HG03196 (cell line): ENCODE results near the gene CCL11.

Experiments
- ATAC-seq: cut with Tn5 transposase; IDR thresholded peaks from one replicate; pipeline ENCODE4 v1.9.1; 2021; ENCODE audit not compliant: unreplicated experiment

The CCL11 gene

DNA sequence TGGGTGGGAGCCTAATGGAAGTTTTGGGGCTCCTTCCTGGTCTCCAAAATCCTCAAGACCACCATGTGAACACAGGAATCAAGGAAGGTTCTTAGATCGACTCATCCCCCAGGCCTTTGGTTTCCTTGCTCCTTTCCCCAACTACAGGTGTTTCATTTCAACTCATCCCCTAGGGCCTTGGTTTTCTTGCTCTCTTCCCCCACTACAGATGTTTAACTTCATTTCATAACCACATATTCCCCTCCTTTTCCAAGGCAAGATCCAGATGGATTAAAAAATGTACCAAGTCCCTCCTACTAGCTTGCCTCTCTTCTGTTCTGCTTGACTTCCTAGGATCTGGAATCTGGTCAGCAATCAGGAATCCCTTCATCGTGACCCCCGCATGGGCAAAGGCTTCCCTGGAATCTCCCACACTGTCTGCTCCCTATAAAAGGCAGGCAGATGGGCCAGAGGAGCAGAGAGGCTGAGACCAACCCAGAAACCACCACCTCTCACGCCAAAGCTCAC, at the start of gene CCL11:
Gene CCL11 (plus strand): TSS at position 457 of the 507 bp plus-strand sequence. CDS start 67 bp downstream, outside the sequence.
- no peak for ATAC-seq

DNA sequence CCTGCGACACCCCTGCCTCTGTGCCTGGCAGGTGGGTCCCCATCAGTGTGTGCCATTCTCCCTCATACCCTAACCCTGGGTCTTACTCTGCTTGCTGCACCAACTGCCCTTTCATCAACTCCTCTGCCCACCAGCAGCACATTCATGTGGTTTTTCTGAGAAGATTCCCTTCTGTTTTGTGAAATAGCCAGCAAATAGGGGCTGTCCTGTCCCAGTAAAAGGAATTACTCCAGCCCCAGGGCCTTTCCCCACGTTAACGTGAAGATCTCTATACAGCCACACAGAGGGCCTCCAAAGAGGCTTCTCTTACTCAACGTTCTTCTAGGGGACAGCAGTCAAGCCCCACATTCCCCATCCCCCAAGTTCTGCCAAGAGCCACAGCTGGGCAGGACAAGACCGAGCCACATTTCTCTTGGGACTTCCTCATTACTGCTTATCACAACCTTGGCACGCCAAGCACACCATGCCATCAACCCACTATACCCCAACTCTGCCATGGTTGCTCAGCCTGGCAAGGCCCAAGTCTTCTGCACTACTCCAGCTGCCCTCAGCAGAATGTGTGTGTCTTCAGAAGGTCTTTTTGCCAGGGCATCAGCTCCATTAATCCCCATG, 49.2 kb upstream of the CCL11 start:
- ATAC-seq = no peak

DNA sequence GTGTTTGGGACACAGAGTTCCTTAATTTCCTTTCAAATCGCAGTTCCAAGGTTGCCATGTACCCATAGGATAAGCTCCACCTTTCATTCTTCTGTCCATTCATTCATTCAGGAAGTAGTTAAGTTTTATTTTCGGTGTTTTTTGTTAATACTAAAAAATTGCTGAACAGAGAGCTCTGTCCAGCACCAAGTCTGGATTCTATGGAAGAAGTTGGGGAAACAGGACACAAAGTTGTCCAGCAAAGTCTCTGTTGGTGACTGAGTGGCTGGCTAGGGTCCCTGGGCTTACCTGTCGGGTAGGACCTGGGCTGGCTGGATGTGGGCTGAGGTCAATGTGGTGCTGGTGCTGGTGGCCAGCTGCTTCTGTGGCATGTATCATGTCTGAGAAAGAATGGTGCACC, 48.1 kb upstream of the CCL11 start:
- ATAC-seq = no peak

DNA sequence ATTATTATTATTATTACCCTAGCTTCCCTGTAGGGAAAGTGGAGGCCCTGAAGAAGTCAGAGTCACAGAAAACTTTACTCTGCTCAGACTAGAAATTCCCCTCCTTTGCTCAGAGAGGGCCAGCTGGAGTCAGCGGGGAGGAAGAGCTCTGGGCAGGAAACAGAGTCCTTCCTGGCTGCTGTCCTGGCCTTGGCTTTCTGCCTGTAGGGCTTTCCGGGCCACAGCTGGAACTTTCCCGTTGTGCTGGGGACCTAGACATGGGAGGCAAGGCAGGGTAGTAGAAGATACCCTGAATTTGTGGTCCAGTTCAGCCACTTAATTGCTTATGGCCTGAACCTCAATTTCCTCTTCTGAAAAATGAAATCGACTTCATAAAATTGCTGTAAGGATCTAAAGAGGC, 44.5 kb upstream of the CCL11 start:
- ATAC-seq = no peak

DNA sequence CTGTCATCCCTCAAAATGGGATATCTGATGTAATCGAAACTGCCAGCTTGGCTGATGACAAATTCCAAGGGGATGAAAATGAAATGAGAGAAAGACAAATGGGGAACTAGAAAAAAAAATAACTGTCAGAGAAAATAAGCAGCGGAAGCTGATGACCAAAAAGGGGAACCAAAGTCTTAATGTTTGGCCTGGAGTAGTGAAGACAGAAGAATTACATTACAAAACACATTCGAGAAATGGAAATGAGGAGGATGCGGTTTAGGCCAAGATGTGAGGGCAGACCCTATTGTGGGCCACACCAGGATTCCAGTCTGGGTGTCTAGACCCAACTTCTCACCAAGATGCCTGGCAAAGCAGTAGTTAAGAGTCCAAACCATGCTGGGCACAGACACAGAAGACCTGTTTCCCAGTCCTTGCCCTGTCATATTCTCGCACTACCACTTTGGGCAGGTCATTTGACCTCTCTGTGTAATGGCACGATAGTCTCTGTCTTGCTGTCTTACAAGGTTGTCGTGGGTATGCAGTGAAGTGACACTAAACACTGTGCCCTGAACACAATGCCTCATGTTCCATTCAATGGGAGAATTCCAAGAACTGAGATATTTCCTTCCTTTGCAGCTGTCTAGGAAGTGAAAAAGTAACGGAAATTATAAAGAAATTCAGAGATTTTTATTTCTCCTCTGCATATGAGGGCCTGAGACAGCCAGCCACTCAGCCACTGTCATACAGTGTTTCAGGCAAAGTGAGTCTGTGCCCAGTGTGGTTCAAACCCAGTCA, 42.8 kb upstream of the CCL11 start:
- ATAC-seq = no peak

DNA sequence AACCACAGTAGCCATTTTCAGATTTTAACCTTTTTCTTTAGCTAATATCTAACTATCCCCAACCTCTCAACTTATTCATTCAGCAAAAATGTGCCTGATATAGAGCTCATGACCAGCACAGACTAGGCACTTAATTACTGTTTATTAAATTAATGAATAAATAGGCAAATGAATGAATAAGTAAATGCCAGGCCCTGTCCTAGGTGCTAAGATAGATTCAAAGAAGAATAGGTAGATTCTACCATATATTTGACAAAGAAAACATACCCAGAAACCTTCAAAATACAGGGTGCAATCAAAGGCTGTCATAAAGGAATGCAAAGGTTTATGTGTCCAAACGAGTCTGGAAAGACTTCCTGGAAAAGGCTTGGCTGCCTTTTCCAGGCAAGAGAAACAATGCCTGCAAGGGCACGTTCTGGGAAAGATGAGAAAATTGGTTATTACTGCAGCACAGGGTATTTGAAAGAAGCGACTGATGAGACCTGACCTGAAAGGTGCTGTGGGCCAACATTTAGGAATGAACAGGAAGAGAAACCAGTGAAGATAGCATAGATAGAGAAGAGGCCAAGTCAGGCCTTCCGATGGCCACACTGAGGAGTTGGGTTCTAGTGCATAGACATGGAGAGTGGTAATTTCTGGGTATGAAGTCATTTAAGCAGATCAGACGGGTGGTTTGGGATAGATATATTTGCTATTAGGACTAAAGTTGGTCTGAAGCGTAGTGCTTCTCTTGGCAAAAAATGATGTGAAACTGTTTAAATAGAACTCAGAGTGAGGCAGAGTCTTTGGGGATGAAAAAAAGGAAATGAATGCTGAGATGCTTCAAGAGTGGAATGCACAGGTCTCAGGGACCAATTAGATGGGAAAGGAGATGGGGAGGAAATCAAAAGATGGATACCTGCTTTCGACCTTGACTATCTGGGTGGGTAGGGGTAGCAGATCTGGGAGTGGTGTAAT, 41.9 kb upstream of the CCL11 start:
- no peak for ATAC-seq

DNA sequence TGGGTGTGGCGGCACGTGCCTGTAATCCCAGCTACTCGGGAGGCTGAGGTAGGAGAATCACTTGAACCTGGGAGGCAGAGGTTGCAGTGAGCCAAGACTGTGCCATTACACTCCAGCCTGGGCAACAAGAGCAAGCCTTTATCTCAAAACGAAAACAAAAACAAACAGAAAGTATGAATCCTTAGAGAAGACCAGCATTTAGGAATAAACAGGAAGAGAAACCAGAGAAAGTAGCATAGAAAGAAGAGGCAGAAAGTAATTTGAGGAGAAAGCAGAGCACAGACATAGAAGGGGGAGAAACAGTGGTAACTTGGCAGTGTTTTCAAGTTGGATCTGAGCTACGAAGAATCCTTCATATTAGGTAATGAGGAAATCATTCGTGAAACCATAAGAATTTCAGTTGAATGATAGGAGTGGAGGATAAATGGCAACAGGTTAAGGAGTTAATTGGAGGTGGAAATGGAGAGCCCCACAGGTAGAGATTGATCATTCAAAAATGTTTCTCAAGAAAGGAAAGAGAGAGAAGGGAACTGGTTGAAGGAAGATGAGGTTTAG, 40.1 kb upstream of the CCL11 start:
- ATAC-seq = no peak

DNA sequence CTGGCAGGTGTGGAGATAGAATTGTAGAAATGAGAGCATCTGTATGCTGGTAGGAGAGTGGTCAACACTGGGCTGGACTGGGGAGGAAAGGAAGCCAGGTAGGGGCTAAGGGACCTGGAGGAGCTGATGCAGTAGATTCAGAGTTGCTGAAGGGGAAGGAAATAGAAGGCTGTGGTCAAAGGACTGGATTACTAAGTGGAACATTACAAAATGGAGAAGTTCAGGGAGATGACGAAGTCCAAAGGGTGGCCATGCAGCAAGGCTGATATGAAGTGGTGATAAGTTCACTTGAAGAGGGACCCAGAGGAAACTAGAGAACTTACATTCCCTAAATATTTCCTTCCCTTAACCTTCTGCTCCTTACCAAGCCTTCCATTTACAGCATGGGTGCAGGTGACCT, 39.1 kb upstream of the CCL11 start:
- ATAC-seq = no peak

DNA sequence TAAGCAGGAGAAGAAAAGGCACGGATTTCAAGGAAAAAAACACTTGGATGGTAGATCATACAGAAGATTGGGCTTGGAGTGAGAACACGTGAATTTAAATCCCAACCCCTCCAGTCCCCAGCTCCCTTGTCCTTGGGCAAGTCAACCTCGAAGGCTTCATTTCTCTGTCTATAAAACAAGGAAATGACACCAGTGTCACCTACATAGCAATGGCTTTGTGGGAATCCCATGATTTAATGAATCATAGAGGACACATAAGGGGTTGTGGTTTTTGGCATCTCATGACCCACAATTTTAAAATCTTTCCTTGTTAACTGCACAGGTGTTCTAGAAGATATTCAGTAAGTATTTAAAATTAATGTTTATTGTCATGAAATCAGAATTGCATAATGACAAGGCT, 38.7 kb upstream of the CCL11 start:
- ATAC-seq = no peak

DNA sequence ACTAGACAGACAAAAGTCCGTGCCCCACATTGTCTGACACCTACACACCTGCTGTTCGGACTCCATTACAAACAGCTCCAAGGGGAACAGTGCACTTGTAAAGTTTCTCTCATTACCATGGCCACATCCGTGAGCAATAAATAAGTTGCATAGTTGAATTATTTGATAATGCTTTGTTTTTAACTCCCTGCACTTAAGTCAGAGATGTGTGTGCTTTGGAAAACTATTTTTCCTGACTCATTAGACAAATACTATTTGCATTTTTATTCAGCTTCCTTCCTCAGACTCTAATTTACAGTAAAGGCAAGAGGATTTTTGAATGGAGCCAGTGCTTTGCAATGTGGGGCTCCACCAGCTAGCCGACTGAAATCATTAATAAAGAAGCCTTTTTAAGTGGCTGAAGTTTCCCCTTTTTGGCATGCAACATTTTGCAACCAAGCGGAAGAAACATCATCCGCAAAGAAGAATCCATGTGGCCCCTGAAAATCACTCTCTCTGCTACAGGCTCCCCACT, 37.0 kb upstream of the CCL11 start:
- no peak for ATAC-seq

DNA sequence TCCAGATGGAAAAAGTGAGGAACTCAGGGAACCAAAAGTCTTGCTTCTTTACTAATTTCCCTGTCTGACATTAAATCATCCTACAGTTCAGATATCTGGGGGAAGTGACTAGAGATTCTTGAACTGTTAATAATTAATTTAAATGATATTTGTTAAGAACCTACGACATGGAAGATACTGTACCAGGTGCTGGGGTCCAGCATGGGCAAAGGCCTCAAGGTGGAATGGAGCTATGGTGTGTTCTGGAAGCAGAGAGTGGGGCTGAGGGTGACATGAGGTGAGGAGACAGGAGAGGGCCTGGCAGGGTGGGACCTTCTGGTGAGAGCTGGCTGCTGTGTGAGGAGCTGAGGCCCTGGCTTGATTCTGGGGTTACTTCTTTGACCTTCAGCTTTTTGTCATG, 36.5 kb upstream of the CCL11 start:
- no peak for ATAC-seq

DNA sequence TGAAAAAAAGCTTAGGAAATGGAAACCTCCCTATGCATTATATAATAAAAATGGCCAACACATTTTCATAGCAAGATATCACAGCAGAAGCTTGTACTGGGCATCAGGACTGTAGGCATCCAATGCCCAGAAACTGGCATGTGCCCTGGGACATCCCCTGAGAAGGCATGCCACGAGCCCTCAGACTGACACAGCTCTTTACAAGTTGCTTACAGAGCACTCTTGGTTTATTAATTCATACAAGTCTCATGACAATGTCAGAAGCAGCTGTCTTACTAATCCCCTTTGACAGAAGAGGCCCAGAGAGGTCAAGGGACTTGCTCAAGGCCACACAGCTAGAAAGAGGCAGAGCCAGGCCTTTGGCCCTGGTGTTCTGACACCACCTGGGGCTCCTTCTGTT, 36.1 kb upstream of the CCL11 start:
- no peak for ATAC-seq

DNA sequence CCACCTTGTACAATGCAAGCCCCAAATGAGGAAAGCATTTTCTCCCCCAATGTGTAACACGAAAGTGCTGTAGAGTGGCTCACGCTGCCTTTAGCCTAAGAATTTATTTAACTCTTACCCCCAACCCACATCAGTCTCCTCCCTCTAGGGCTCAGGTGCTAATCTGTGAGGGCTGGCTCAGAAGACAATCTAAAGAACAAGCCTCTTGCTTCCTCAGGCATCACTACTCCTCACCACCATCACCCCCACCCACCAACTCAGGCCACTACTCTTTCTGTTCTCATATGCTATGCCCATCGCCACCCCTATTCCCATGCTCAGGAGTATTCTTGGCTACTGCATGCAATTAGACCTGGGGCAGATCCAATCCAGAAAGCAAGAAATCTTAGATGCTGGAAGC, 34.4 kb upstream of the CCL11 start:
- ATAC-seq = no peak

DNA sequence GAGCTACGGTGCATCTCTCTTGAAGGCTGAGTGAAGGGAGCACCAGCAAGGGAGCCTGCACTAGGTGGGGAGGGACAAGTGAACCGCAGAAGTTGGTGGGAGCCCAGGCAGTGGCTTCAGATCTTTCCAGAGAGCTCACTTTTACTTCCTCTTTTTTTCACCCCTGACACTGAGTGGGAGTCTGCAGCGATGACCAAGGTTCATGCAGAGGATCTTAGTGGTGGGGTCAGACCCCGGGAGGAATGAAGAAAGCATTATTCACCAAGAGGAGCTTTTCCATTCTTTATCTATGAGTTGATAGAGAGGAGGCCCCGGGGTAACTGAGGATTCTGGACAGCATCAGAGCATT, 33.5 kb upstream of the CCL11 start:
- no peak for ATAC-seq

DNA sequence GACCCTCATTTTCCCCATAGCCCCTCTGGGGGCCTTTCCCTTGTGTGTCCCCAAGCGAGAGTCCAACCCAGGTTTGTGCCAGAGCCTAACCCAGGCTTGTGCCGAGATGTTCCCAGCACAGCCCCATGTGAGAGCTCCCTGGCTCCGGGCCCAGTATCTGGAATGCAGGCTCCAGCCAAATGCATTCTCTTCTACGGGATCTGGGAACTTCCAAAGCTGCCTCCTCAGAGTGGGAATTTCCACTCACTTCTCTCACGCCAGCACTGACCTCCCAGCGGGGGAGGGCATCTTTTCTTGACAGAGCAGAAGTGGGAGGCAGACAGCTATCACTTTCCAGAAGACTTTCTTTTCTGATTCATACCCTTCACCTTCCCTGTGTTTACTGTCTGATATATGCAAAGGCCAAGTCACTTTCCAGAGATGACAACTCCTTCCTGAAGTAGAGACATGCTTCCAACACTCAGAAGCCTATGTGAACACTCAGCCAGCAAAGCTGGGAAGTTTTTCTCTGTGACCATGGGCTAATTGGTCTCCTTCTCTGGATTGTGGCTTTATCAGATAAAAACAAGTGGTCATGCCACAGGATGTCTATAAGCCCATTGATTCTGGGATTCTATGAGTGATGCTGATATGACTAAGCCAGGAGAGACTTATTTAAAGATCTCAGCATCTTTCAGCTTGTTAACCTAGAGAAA, 33.0 kb upstream of the CCL11 start:
- ATAC-seq = no peak

DNA sequence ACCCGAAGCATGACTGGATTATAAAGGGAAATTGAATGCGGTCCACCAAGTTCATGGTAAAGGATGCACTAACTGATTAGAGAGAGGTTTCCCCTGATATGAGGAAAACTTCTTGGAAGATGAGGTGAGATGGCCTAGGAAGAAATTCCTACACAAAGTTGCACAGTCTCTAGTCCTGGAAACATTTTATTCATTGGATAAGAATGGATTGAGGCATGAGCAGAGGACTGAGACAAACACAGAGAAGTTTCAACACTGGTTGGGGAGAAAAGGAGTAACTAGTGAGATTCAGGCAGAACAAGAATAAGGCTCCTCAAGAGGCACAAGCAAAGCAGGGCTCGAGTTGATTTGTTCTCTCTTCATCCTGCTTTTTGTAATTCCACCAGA, 32.4 kb upstream of the CCL11 start:
- ATAC-seq = no peak

DNA sequence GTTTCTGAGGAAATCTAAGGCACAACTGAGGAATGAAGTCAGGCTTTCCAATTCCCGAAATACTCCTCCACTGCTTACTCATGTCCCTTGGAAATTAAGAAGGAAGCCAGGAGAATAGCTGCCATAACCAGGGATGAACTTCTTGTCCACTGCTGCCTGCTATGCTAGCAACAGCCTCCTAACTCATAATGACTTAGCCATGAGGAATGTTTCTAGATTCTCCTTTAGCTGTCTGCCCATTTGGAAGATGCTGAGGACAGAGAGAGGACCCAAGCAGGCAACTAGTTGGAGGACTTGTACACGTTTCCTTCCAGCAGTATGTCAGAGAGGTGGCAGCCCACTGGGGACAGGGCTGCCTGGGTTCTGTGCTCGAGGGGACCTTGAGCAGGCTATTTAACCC, 31.4 kb upstream of the CCL11 start:
- ATAC-seq = no peak

DNA sequence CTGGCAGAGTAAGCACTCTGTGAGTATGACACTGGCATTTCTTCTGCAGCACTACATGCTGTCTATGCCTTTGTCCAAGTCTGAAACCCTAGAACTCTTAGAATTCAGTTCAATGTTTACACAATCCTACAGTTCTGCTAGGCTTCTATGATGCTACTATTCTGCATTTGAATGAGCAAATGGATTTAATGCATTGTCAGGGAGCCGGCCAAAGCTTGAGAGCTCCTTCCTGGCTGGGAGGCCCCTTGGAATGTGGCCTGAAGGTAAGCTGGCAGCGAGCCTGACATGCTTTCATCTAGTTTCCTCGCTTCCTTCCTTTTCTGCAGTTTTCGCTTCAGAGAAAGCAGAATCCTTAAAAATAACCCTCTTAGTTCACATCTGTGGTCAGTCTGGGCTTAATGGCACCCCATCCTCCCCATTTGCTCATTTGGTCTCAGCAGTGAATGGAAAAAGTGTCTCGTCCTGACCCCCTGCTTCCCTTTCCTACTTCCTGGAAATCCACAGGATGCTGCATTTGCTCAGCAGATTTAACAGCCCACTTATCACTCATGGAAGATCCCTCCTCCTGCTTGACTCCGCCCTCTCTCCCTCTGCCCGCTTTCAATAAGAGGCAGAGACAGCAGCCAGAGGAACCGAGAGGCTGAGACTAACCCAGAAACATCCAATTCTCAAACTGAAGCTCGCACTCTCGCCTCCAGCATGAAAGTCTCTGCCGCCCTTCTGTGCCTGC, 30.7 kb upstream of the CCL11 start, which contains the start of gene CCL2:
Gene CCL2 (plus strand): TSS at position 635 of the 730 bp plus-strand sequence. CDS start 65 bp downstream, at position 700.
- ATAC-seq = no peak

DNA sequence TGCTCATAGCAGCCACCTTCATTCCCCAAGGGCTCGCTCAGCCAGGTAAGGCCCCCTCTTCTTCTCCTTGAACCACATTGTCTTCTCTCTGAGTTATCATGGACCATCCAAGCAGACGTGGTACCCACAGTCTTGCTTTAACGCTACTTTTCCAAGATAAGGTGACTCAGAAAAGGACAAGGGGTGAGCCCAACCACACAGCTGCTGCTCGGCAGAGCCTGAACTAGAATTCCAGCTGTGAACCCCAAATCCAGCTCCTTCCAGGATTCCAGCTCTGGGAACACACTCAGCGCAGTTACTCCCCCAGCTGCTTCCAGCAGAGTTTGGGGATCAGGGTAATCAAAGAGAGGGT, 30.2 kb upstream of the CCL11 start:
- no peak for ATAC-seq

DNA sequence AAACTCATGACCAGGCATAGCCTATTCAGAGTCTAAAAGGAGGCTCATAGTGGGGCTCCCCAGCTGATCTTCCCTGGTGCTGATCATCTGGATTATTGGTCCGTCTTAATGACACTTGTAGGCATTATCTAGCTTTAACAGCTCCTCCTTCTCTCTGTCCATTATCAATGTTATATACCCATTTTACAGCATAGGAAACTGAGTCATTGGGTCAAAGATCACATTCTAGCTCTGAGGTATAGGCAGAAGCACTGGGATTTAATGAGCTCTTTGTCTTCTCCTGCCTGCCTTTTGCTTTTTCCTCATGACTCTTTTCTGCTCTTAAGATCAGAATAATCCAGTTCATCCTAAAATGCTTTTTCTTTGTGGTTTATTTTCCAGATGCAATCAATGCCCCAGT, 29.7 kb upstream of the CCL11 start:
- ATAC-seq = no peak
